ENCODE results near the gene TGFB2. TPM values are rescaled to one million over a fixed set of nuclear protein-coding genes. Genes with fewer than 3 reads are reported as not detected.

TGFB2 gene
- total RNA-seq, 1 experiment from 2014 or later, result 1.2 TPM

DNA sequence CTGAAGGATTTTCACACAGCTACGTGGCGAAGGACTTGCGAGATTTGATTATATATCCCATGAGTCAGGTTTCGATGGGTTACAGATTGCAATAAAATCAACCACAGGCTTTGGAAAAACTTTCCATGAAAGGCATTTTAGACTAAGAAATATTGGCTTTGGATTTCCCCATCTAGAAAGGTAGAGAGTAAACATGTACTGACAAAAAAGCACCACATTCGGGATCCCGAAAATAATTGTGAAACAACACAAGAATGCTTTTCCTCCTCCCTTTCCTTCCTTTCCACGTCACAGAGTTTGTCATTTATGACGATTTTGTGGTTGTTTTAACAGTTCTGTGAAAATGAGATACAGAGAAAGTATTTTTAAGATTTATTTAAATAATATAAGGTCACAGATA is 38.5 kb downstream of the TGFB2 start:
- no TSS peak for BruUV-seq (replicated peaks)
- no peak for DNase-seq (ENCODE audit: low spot score)
- ChIA-PET CTCF (no interaction called here), POLR2A (ENCODE audit: low non-redundant PET) (no interaction called here)
- Histone ChIP-seq H3K27ac (ENCODE audit: low read depth, low read length, poor library complexity, severe bottlenecking) (no peak overlapping the region), H3K27me3 (replicated peaks; ENCODE audit: insufficient read depth, low read depth, low read length, poor library complexity) (no peaks in the 10 kb centered on the region), H3K9me3 (ENCODE audit: low read depth, low read length, poor library complexity, severe bottlenecking) (no peaks in the 10 kb centered on the region), H3K4me3 (ENCODE audit: low read depth, low read length, poor library complexity, severe bottlenecking) (no peak overlapping the region), H3K4me1 (ENCODE audit: insufficient read depth, low read length, poor library complexity, severe bottlenecking) (peaks cover 4% of the 10 kb centered on the region), H3K36me3 (ENCODE audit: insufficient read depth, low read length, poor library complexity, severe bottlenecking) (no peaks in the 10 kb centered on the region)
- TF ChIP-seq, protein P1, sequence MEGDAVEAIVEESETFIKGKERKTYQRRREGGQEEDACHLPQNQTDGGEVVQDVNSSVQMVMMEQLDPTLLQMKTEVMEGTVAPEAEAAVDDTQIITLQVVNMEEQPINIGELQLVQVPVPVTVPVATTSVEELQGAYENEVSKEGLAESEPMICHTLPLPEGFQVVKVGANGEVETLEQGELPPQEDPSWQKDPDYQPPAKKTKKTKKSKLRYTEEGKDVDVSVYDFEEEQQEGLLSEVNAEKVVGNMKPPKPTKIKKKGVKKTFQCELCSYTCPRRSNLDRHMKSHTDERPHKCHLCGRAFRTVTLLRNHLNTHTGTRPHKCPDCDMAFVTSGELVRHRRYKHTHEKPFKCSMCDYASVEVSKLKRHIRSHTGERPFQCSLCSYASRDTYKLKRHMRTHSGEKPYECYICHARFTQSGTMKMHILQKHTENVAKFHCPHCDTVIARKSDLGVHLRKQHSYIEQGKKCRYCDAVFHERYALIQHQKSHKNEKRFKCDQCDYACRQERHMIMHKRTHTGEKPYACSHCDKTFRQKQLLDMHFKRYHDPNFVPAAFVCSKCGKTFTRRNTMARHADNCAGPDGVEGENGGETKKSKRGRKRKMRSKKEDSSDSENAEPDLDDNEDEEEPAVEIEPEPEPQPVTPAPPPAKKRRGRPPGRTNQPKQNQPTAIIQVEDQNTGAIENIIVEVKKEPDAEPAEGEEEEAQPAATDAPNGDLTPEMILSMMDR (conservative IDR thresholded peaks at IDR 0.05; ENCODE audit: low read depth, low read length), result no peak
- TF ChIP-seq EZH2 (IDR thresholded peaks at IDR 0.05; ENCODE audit: borderline replicate concordance, low read depth, low read length, poor library complexity, severe bottlenecking), result no peak
- intact Hi-C loops (cut with micrococcal nuclease; ENCODE audit: unreplicated experiment), result no loop called here

DNA sequence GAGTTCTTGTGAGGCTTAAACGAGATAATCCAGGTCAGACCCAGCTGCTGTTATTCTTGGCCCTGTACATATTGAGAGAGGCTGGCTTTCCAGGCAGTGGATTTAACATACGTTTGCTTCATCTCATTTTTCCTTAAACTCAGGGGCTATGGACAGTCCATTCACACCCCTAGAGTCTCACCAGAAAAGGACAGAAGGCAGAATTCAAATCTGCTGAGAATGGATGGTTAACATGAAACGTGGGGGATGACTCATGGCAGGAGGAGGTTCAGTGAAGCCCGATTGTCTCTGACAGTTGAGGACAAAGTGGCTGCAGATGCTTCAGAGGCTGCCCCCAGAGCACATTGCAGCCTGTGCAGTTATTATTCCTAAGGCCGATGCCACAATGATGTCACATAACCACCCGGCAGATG is 39.5 kb downstream of the TGFB2 start:
- Histone ChIP-seq H3K4me3 (ENCODE audit: low read depth, low read length, poor library complexity, severe bottlenecking) (no peak overlapping the region), H3K9me3 (ENCODE audit: low read depth, low read length, poor library complexity, severe bottlenecking) (no peaks in the 10 kb centered on the region), H3K27me3 (replicated peaks; ENCODE audit: insufficient read depth, low read depth, low read length, poor library complexity) (no peaks in the 10 kb centered on the region), H3K27ac (ENCODE audit: low read depth, low read length, poor library complexity, severe bottlenecking) (no peak overlapping the region), H3K36me3 (ENCODE audit: insufficient read depth, low read length, poor library complexity, severe bottlenecking) (no peaks in the 10 kb centered on the region), H3K4me1 (ENCODE audit: insufficient read depth, low read length, poor library complexity, severe bottlenecking) (peaks cover 4% of the 10 kb centered on the region)
- BruUV-seq (replicated peaks), result no TSS peak
- POLR2A ChIA-PET (ENCODE audit: low non-redundant PET), result no interaction called here
- intact Hi-C loops (cut with micrococcal nuclease; ENCODE audit: unreplicated experiment), result no loop called here
- CTCF ChIA-PET, result no interaction called here
- TF ChIP-seq EZH2 (IDR thresholded peaks at IDR 0.05; ENCODE audit: borderline replicate concordance, low read depth, low read length, poor library complexity, severe bottlenecking), result no peak
- TF ChIP-seq, protein P1 (conservative IDR thresholded peaks at IDR 0.05; ENCODE audit: low read depth, low read length), result no peak
- no peak for DNase-seq (ENCODE audit: low spot score)

DNA sequence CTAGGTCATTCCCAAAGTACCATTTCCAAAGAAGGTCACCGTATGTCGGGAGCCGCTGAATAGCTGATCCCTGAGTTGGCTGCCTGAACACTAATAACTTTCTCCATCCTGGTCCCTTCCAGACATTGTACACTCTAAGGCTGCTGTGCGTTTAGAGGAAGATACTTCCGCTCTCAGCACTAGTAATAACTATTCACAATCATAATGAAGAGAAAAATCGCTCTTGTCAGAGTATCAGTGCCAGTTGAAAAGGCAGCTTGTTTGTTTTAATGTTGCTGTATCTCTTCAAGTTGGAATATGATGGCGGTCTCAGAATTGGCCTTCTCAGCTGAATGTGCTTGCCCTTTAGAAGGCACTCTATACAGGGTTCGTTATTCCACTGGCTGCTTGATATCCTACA is 43.5 kb downstream of the TGFB2 start:
- intact Hi-C loops (cut with micrococcal nuclease; ENCODE audit: unreplicated experiment), result no loop called here
- CTCF ChIA-PET, result no interaction called here
- Histone ChIP-seq H3K27ac (ENCODE audit: low read depth, low read length, poor library complexity, severe bottlenecking) (no peak overlapping the region), H3K27me3 (replicated peaks; ENCODE audit: insufficient read depth, low read depth, low read length, poor library complexity) (no peaks in the 10 kb centered on the region), H3K36me3 (ENCODE audit: insufficient read depth, low read length, poor library complexity, severe bottlenecking) (no peaks in the 10 kb centered on the region), H3K9me3 (ENCODE audit: low read depth, low read length, poor library complexity, severe bottlenecking) (no peaks in the 10 kb centered on the region), H3K4me1 (ENCODE audit: insufficient read depth, low read length, poor library complexity, severe bottlenecking) (peaks cover 6% of the 10 kb centered on the region), H3K4me3 (ENCODE audit: low read depth, low read length, poor library complexity, severe bottlenecking) (no peak overlapping the region)
- POLR2A ChIA-PET (ENCODE audit: low non-redundant PET), result no interaction called here
- no peak for DNase-seq (ENCODE audit: low spot score)
- BruUV-seq (replicated peaks), result no TSS peak
- no peak for TF ChIP-seq EZH2 (IDR thresholded peaks at IDR 0.05; ENCODE audit: borderline replicate concordance, low read depth, low read length, poor library complexity, severe bottlenecking)
- TF ChIP-seq, protein P1 (conservative IDR thresholded peaks at IDR 0.05; ENCODE audit: low read depth, low read length), result no peak

All from A673 (cell line).